ENCODE data around the gene MCC.

DNA sequence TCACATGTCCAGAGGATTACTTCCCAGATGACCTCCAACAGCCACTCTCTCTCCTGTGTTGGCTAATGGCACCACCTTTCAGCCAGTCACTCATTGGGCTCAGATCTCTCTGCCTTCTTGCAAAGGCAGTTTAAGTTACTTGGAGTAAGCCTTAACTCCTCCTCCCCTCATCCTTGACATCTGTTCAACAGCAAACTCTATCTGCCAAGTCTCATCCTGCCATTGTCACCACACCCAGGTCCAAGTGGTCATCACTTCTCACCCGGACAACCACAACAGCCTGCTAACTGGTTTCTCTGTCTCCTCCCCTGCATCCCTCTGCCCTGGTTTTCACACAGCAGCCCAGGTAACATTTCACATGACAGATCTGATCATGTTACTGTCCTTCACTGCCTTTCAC is 453.2 kb downstream of the MCC start:
- TF ChIP-seq, protein P1, sequence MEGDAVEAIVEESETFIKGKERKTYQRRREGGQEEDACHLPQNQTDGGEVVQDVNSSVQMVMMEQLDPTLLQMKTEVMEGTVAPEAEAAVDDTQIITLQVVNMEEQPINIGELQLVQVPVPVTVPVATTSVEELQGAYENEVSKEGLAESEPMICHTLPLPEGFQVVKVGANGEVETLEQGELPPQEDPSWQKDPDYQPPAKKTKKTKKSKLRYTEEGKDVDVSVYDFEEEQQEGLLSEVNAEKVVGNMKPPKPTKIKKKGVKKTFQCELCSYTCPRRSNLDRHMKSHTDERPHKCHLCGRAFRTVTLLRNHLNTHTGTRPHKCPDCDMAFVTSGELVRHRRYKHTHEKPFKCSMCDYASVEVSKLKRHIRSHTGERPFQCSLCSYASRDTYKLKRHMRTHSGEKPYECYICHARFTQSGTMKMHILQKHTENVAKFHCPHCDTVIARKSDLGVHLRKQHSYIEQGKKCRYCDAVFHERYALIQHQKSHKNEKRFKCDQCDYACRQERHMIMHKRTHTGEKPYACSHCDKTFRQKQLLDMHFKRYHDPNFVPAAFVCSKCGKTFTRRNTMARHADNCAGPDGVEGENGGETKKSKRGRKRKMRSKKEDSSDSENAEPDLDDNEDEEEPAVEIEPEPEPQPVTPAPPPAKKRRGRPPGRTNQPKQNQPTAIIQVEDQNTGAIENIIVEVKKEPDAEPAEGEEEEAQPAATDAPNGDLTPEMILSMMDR (IDR thresholded peaks at IDR 0.05) = no peak
- no peak for TF ChIP-seq POLR2A (IDR thresholded peaks at IDR 0.05)
